Keratinocyte (primary cell): ENCODE results near the gene DRC1. TPM values are rescaled to one million over a fixed set of nuclear protein-coding genes. Genes with fewer than 3 reads are reported as not detected.

Experiments
- DNase-seq: peaks from one replicate; pipeline ENCODE4 v3.0.0-alpha.2; 2011; ENCODE audit warnings: low read depth, missing footprints, low spot score
- FAIRE-seq: peaks from 2 replicates; lab custom pipeline; 2011; peaks lifted over from hg19 to GRCh38; lab: Jason Lieb, UNC
- H2AFZ ChIP-seq: 2 replicates; pipeline ENCODE4 v1.6.0; 2012; ENCODE audit warnings: low read length, control low read depth, inconsistent platforms; ENCODE audit not compliant: control insufficient read depth
- H3K27ac ChIP-seq: 2 replicates; pipeline ENCODE4 v1.5.1; 2011; ENCODE audit warnings: low read length; ENCODE audit not compliant: control insufficient read depth, insufficient read depth
- H3K27me3 ChIP-seq: 3 replicates; pipeline ENCODE4 v1.6.0; 2011; ENCODE audit warnings: low read length; ENCODE audit not compliant: control insufficient read depth, insufficient read depth; ENCODE audit errors: extremely low read depth
- H3K36me3 ChIP-seq, 2 experiments: 2 replicates in 1 of 2; 3 replicates in 1 of 2; pipeline ENCODE4 v1.5.1; 2011; ENCODE audit warnings: low read length in 2 of 2, mild to moderate bottlenecking in 1 of 2; ENCODE audit not compliant: control insufficient read depth in 2 of 2, insufficient read depth in 2 of 2; ENCODE audit errors: extremely low read depth in 1 of 2
- H3K4me1 ChIP-seq: 3 replicates; pipeline ENCODE4 v1.5.1; 2011; ENCODE audit warnings: low read length; ENCODE audit not compliant: control insufficient read depth, insufficient read depth; ENCODE audit errors: extremely low read depth
- H3K4me2 ChIP-seq: 3 replicates; pipeline ENCODE4 v1.6.0; 2011; ENCODE audit warnings: low read depth, low read length; ENCODE audit not compliant: control insufficient read depth, insufficient read depth; ENCODE audit errors: extremely low read depth
- H3K4me3 ChIP-seq, 3 experiments: fragments of 200-600 bp in 1 of 3; sonication (generic) in 1 of 3; 2 replicates in 2 of 3; 3 replicates in 1 of 3; pipeline ENCODE4 v1.5.1; 2011 to 2016; ENCODE audit warnings: low read length in 3 of 3, mild to moderate bottlenecking in 3 of 3, control low read depth in 2 of 3, inconsistent platforms in 1 of 3, low read depth in 1 of 3, mixed read lengths in 1 of 3, mixed run types in 1 of 3, moderate library complexity in 1 of 3; ENCODE audit not compliant: control insufficient read depth in 2 of 3, insufficient read depth in 2 of 3; ENCODE audit errors: extremely low read depth in 1 of 3
- H3K79me2 ChIP-seq: 2 replicates; pipeline ENCODE4 v1.6.0; 2012; ENCODE audit warnings: low read length; ENCODE audit not compliant: control insufficient read depth, insufficient read depth
- H3K9ac ChIP-seq: 3 replicates; pipeline ENCODE4 v1.6.0; 2011; ENCODE audit warnings: low read length; ENCODE audit not compliant: control insufficient read depth, insufficient read depth; ENCODE audit errors: extremely low read depth
- H3K9me1 ChIP-seq: 3 replicates; pipeline ENCODE4 v1.6.0; 2011; ENCODE audit warnings: low read length; ENCODE audit not compliant: control insufficient read depth, insufficient read depth; ENCODE audit errors: extremely low read depth
- H3K9me3 ChIP-seq: 2 replicates; pipeline ENCODE4 v1.5.1; 2012; ENCODE audit warnings: low read depth, low read length; ENCODE audit not compliant: control insufficient read depth
- H4K20me1 ChIP-seq: 3 replicates; pipeline ENCODE4 v1.6.0; 2011; ENCODE audit warnings: low read length; ENCODE audit not compliant: control insufficient read depth, insufficient read depth; ENCODE audit errors: extremely low read depth
- CTCF ChIP-seq, 3 experiments: IDR thresholded peaks in 1 of 3; conservative IDR thresholded peaks in 1 of 3; optimal IDR thresholded peaks in 1 of 3; 2 replicates in 2 of 3; 3 replicates in 1 of 3; pipeline versions ENCODE3 to v1.5.1; 2011; ENCODE audit warnings: low read length in 3 of 3, mild to moderate bottlenecking in 3 of 3, moderate library complexity in 2 of 3, control low read depth in 1 of 3, inconsistent platforms in 1 of 3; ENCODE audit not compliant: insufficient read depth in 2 of 3; ENCODE audit errors: extremely low read depth in 1 of 3
- EZH2 ChIP-seq: IDR thresholded peaks from one replicate; pipeline ENCODE4 v1.6.1; 2012; ENCODE audit warnings: inconsistent platforms, mild to moderate bottlenecking, low read length, moderate library complexity
- dilution Hi-C: fragments of 300-500 bp; cut with MboI; formaldehyde crosslinking; loops from one replicate; pipeline ENCODE4 v1.7.0; 2020; ENCODE audit warnings: low sequenced_read_pairs; ENCODE audit not compliant: extremely low pct_ligation_motif_present
- polyA plus RNA-seq, 5 experiments: library from polyadenylated mRNA; depleted of rRNA in 3 of 5; stranded (reverse) in 3 of 5; stranded (forward) in 1 of 5; unstranded in 1 of 5; fragments of >200 nt; gene quantifications; 1 replicate in 1 of 5; 2 replicates in 3 of 5; 3 replicates in 1 of 5; pipeline versions ENCODE4 v1.2.1 to v1.2.3, GENCODE V29; 2011 to 2012; ENCODE audit warnings: missing spikeins in 2 of 5, low read depth in 1 of 5, low replicate concordance in 1 of 5

The DRC1 gene
- polyA plus RNA-seq, 1 donor (not counting 4 experiments of a cell fraction or from before 2014, with no cell fraction given) = not detected

GRCh38 chr2:26355038-26355995, 46.4 kb upstream of the DRC1 start:
- peak overlapping the region in 2 of 3 experiments; percentile 22 to 41 for H3K4me3 ChIP-seq
- FAIRE-seq = peak; percentile 80
- no peak for TF ChIP-seq EZH2
- no peak for TF ChIP-seq CTCF (optimal IDR thresholded peaks at IDR 0.05 in 1 of 3, IDR thresholded peaks at IDR 0.05 in 1 of 3, conservative IDR thresholded peaks at IDR 0.05 in 1 of 3; ENCODE audit: extremely low read depth in 1 of 3, insufficient read depth in 2 of 3, low read length in 3 of 3)

GRCh38 chr2:26356111-26356510, 45.6 kb upstream of the DRC1 start:
- H2AFZ ChIP-seq = no peak overlapping the region
- no peaks in the 10 kb centered on the region for H4K20me1 ChIP-seq
- DNase-seq (no peak), FAIRE-seq (no peak)
- TF ChIP-seq EZH2 (no peak), CTCF (optimal IDR thresholded peaks at IDR 0.05 in 1 of 3, IDR thresholded peaks at IDR 0.05 in 1 of 3, conservative IDR thresholded peaks at IDR 0.05 in 1 of 3; ENCODE audit: extremely low read depth in 1 of 3, insufficient read depth in 2 of 3, low read length in 3 of 3) (no peak)
- peaks cover 0 to 2% of the 10 kb centered on the region in 2 experiments for H3K36me3 ChIP-seq
- H3K9ac ChIP-seq = peak overlapping the region; percentile 61
- peak overlapping the region; percentile 81 for H3K27ac ChIP-seq
- peak overlapping the region; percentile 75 for H3K4me2 ChIP-seq
- no peaks in the 10 kb centered on the region for H3K27me3 ChIP-seq
- H3K9me1 ChIP-seq = no peaks in the 10 kb centered on the region
- H3K4me3 ChIP-seq = no peak overlapping the region
- dilution Hi-C loops = no loop called here
- no peaks in the 10 kb centered on the region for H3K9me3 ChIP-seq
- peaks cover 86% of the 10 kb centered on the region for H3K79me2 ChIP-seq
- H3K4me1 ChIP-seq = peaks cover 53% of the 10 kb centered on the region

More at GRCh38 chr2:26355038-26355995, 46.4 kb upstream of the DRC1 start:
- dilution Hi-C loops = no loop called here
- Histone ChIP-seq H4K20me1 (no peaks in the 10 kb centered on the region), H3K27ac (peak overlapping the region; percentile 81), H3K36me3 (peaks cover 0 to 2% of the 10 kb centered on the region in 2 experiments), H3K79me2 (peaks cover 87% of the 10 kb centered on the region), H3K9me3 (no peaks in the 10 kb centered on the region), H3K27me3 (no peaks in the 10 kb centered on the region), H3K9ac (peak overlapping the region; percentile 61), H3K4me1 (peaks cover 53% of the 10 kb centered on the region), H3K9me1 (no peaks in the 10 kb centered on the region), H2AFZ (no peak overlapping the region), H3K4me2 (peak overlapping the region; percentile 75)
- peak; percentile 83 for DNase-seq
